Esophagus muscularis mucosa (tissue), 4 donors: ENCODE measurements around the gene RAB12.

Source experiments
- EP300 ChIP-seq: sonication (generic); formaldehyde crosslinking; IDR thresholded peaks from one replicate; pipeline ENCODE4 v1.6.1; 2017; ENCODE audit warnings: antibody characterized with exemption
- POLR2A ChIP-seq: fragments of 450-650 bp; IDR thresholded peaks from one replicate; pipeline ENCODE4 v1.6.1; 2017; ENCODE audit warnings: antibody characterized with exemption, moderate library complexity, mild to moderate bottlenecking, low read depth
- POLR2AphosphoS5 ChIP-seq, 2 donors: sonication (generic); formaldehyde crosslinking; IDR thresholded peaks; one replicate each; pipeline ENCODE4 v1.6.1; 2017; ENCODE audit warnings: antibody characterized with exemption in 2 of 2
- TF ChIP-seq, protein P1 (sequence below), 3 experiments: fragments of 200-600 bp in 2 of 3; fragments of 450-650 bp in 1 of 3; sonication (generic) in 2 of 3; IDR thresholded peaks; one replicate each; pipeline ENCODE4 v1.5.1; 2017 to 2019; ENCODE audit warnings: antibody characterized with exemption in 3 of 3, mild to moderate bottlenecking in 2 of 3, moderate library complexity in 1 of 3

- TF ChIP-seq, protein P1, sequence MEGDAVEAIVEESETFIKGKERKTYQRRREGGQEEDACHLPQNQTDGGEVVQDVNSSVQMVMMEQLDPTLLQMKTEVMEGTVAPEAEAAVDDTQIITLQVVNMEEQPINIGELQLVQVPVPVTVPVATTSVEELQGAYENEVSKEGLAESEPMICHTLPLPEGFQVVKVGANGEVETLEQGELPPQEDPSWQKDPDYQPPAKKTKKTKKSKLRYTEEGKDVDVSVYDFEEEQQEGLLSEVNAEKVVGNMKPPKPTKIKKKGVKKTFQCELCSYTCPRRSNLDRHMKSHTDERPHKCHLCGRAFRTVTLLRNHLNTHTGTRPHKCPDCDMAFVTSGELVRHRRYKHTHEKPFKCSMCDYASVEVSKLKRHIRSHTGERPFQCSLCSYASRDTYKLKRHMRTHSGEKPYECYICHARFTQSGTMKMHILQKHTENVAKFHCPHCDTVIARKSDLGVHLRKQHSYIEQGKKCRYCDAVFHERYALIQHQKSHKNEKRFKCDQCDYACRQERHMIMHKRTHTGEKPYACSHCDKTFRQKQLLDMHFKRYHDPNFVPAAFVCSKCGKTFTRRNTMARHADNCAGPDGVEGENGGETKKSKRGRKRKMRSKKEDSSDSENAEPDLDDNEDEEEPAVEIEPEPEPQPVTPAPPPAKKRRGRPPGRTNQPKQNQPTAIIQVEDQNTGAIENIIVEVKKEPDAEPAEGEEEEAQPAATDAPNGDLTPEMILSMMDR (IDR thresholded peaks at IDR 0.05), result no peak
- no peak for TF ChIP-seq POLR2A
- TF ChIP-seq EP300, result no peak
- TF ChIP-seq POLR2AphosphoS5 (IDR thresholded peaks at IDR 0.05), result peak in 1 of 2 donors; percentile 20
Measured at GRCh38 chr18:8623549-8624106, 14.4 kb downstream of the RAB12 start.
